ENCODE results near the gene EFCAB12. TPM values are rescaled to one million over a fixed set of nuclear protein-coding genes. Genes with fewer than 3 reads are reported as not detected.

Gene EFCAB12
- total RNA-seq: 0.10 TPM

DNA sequence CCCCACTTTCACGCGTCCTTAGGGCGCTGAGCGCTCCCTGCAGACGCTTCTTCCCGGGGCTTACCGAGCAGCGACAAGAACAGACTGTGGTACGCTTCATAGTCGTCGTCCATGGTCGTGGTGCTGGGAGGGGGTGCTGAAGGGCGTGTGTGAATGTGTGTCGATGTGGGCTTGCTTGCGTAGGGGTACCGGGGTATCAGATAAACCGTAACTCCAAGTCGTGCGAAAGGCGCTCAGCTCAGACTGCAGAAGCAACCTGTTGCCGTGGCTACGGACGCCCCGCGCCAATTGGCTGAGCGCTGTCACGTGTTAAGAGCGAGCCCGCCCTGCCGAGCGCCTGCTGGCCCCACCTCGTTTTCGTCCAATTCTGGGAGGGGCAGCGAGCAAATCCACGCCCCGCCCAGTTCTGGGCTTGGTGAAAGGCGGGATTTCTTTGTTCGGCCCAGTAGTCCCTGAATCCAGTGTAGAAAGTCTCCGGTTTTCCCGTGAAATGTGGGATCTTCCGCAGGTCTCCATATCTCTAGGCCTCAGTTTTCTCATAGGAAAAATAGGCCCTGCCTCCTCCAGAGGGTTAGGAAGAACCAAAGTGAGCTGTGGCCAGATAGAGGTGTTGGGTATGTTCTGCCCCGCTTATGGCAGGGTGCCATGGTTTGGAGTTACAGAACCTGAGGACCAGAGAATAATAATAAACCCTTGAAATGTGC lies at the start of gene EFCAB12:
TSS of gene EFCAB12 (minus strand) at position 261 of the 704 bp plus-strand sequence. CDS start at position 113, 148 bp downstream.
- peak; percentile 87 for DNase-seq

DNA sequence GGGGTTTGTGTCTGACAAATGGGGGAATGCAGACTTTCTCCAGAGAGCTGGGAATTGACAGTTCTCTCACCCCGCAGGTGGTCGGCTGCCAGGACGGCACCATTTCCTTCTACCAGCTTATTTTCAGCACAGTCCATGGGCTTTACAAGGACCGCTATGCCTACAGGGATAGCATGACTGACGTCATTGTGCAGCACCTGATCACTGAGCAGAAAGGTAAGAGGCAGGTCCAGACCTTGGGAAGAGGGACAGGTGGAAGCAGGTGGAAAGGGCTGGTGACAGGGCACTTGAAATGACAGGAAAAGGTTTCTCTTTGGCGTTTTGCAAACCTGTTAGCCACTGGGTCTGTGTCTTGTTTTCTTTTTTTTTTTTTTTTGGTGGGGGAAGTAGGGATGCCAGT lies 48.1 kb upstream of the EFCAB12 start:
- no peak for DNase-seq

DNA sequence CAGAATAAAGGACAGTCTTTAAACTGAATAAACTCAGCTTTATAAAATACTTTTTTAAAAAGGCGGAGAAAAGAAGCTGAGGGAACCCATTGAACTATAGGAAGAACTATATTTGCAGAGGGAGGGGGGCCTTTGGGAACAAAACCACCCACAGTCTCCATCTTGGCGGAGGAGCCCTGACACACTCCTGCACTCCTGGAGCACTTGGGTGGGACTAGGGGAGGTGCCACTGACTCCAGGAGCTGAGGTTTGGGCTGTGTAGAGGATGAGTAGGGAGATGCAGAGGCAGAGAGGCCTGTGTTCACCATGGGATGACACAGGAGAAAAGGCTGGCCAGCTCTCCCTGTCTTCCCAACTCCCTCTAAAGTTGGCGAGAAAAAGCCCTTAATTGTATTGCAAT lies 47.4 kb upstream of the EFCAB12 start:
- no peak for DNase-seq

DNA sequence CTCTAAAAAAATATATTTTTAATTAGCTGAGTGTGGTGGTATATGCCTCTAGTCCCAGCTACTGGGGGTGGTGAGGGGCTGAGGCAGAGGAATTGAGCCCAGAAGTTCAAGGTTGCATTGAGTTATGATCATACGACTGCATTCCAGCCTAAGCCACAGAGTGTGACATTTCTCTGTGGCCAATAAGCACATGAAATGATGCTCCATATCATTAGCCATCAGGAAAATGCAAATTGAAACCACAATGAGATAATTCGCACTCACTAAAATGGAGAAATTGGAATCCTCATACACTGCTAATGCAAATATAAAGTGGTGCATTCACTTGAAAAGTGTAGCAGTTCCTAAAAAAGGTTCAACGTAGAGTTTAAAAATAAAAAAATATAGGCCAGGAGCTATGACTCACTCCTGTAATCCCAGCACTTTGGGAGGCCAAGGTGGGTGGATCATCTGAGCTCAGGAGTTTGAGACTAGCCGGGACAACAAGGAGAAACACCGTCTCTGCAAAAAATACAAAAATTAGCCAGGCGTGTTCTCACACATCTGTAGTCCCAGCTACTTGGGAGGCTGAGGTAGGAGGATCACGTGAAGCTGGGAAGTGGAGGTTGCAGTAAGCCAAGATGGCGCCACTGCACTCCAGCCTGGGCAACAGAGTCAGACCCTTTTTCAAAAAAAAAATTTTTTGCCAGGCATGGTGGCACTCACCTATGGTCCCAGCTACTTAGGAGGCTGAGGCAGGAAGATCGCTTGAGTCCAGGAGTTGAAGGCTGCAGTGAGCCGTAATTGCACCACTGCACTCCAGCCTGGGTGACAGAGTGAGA lies 46.8 kb upstream of the EFCAB12 start:
- DNase-seq: no peak

DNA sequence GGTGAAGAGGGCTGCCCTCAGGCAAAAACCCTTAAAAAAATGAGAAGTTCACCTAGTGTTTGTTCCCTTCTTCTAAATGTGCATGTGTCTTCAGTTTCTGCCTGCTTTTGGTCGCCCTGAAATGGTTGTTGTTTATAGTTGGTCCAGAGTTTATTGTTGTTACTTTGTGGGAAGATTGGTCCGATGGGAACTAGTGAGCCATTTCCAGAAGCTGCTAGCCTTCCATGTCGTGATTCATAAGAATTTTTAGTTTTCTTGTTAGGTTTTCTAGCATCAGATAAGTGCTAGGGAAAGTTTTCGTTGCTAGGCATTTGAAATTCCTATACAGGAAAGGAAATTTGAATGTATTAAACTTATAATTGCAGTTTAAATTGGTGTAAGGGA lies 45.3 kb upstream of the EFCAB12 start:
- no peak for DNase-seq

DNA sequence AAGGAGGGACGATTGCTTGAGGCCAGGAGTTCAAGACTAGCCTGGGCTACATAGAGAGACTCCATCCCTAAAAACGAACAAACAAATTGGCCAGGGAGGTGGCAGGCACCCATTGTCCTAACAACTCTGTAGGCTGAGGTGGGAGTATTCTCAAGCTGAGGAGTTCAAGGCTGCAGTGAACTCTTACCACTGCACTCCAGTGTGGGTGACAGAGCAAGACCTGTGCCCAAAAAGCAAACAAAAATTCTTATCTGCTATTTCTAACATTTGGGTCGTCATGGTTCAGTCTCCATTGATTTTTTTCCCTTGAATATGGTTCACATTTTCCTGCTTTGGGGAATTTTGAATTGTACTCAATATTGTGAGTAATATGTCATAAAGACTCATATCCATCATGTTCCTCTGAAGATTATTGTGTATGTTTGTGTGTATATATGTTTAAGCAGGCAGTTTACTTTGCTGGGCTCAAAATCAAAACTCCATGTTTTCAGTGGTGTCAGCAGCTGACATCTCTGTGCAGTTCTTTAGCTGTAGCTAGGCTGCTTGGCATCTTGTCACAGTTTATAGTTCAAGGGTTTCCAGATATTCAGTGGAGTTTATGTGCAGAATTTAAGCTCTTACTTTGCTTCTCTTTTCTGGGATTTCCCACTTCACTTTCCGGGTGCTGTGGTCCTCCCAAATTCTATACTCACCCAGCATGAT lies 44.8 kb upstream of the EFCAB12 start:
- DNase-seq: no peak

DNA sequence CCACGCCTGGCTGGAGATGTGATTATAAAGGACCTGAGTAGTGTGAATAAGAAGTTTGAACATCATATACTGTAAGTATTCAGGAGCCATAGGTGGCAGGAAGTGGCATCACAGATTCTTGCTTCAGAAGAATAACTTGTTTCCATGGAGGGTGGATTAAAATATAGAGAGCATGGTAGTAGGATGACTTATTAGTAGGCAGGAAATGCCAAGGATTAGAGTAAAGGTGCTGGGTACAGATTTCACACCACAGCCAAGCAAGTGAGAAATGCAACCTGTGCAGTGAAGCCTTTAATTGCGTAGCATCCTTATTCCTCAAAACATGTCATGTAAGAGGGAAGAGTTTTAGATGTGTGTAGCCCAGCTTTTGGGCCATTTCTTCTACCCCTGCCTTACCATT lies 42.4 kb upstream of the EFCAB12 start:
- no peak for DNase-seq

DNA sequence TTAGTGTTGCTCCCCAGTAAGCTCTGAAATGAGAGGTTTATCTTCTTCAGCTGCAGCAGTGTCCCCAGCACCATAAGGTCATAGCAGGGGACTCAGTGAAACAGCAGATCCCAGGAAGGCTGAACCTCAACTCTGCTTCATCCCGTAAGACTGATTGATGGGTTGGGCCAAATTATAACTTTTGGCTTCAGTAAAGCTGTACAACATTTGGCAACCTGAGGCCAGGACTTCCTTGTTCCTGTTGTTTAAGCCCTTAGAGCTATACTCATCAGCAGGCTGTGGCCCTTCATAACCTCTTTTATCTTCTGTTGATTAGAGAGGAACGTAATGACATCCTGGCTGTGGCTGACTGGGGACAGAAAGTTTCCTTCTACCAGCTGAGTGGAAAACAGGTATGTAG lies 40.6 kb upstream of the EFCAB12 start:
- no peak for DNase-seq

DNA sequence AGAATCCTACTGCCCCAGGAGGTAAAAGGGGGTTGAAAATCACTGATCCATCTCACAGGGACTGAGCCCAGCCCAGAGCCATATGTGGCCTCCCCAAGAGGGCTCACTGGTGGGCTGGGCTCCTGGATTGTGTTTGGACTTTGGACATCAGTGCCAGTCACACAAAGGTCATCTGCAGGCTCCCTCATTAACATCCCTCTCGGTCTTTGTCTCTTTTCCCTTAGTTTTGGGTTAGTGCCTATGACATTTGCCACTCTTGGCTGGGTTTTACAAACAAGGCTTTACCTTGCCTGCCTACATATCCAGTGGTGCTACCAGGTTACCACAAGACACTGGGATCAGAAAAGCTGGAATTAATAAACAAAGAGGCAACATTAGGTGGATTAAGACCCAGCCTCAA lies 39.5 kb upstream of the EFCAB12 start:
- no peak for DNase-seq

DNA sequence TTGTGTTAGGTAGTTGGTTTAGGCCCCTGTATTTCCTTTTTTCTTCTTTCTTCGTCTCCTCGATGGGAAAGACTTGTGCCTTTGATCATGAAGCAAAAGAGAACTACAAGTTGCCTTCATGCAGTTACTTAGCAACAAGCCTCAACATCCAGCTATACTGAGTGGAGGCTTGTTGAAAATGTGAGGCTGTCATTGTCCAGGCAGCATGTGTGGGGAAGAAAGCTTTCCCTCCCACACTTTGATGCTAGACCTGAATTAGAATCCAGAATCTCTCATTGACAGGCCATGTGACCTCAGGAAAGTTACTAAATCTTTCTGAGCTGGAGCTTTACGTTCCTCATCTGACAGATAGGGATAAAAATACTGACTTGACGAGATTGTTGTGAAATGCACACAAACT lies 35.3 kb upstream of the EFCAB12 start:
- DNase-seq: no peak

DNA sequence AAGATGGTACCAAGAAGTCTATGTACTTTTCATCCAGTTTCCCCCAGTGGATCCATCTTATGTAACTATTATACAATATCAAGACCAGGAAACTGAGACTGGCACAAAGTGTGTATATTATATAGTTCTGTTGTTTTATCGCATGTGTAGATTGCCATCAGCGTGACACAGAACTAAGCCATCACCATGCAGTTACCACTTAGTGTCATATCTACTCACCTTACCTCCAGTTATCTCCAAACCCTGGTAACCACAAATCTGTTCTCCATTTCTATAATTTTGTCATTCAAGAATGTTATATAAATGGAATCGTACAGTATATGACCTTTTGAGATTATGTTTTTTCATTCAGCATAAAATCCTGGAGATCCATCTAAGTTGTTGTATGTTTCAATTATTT lies 34.7 kb upstream of the EFCAB12 start:
- DNase-seq: no peak

DNA sequence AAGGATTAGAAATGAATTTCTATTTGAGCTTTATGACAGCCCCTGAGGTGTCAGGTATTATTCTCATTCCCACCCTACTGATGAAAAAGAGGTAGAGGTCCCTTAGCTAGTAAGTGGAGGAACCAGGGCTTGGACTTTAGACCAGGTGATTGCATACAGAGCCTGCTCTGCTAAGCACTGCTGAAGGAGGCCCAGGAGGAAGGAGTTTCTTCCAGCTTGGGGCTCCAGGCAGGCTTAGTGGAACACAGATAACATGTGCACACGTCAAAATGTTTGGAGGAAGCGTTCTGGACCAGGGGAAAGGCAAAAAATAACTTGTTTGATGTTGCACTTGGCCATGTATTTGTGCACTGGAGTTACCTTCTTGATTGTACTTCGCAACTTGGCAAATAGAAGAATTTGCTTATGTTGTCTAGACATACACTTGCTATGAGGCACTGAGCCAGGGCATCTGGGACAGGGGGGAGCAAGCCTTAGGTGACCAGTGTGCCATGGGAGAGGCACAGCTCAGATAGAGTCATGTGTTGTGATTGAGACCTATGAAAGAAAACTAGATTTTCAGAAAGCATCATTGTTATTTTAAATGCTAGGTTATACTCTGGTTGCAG lies 34.0 kb upstream of the EFCAB12 start:
- DNase-seq: no peak

DNA sequence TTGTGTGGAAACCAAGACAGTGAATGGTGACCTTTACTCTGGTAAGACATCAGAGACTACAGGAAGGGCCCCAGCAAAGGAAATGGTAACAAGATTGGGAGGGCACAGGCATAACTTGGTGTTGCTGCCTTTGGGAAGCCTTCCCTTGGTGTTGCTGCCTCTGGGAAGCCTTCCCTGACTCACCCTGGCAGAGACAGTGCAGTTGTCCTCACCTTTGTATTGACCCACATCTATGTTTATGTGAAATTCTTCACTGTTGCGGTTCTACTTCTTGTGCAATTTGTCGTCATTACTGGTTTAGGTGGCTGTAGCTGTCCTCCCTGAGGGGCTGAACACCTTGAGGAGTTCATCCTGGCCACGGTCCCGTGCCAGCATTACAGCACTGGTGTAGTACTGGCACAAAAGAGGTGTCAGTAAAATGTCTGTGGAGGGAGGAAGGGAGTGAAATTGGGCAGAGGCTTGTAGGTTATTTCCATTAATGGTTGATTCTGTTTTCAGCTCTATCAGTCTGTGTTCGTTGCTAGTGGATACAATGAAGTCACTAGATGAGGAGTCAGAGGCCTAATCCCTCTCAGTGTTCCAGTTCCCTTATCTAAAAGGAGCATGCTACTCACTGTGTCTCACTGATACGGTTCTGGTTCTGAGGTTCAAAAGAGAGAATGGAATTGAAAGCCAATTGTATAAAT lies 33.2 kb upstream of the EFCAB12 start:
- no peak for DNase-seq

DNA sequence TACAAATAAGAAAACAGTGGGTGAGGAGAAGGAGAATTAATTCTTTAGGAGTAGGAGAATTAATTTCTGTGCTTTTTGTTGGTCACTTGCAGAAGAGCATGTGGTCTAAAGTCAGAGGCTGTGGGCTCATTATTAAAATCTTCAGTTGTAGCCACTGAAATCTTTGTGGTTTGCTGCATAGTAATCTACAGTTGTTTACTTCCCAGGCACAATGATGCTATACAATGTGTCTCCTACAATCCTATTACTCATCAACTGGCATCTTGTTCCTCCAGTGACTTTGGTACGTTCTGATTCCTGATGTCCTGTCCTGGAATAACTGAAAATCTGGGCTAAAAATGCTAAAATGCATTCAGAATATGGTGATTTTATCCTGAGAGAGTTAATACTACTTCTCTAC lies 32.6 kb upstream of the EFCAB12 start:
- DNase-seq: no peak

DNA sequence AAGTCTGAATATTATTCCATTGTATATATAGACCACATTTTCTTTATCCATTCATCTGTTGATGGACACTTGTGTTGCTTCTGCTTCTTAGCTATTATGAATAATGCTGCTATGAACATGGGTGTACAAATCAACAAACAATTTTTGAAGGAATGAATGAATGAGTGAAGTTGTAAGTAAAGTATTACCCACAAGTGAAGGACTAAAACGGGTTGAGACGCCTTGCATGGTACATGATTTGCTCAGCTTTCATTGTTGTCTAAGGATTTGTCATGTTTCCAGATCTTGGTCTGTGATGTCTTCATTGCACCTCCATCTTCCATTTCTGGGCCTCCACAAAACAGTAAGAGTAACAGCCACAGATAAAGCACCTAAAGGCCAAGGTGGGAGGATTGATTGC lies 32.1 kb upstream of the EFCAB12 start:
- no peak for DNase-seq

DNA sequence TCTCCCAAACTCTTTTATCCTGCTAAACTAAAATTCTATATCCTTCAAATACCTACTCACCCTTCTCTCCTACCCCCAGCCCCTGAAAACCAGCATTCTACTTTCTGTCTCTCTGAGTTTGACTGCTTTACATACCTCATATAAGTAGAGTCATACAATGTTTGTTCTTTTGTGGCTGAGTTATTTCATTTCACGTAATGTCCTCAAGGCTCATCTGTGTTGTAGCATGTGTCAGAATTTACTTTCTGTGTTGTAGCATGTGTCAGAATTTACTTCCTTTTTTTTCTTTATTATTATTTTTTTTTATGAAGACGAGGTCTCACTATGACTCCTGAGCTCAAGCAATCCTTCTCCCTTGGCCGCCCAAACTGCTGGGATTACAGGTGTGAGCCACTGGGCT lies 31.7 kb upstream of the EFCAB12 start:
- DNase-seq: no peak

DNA sequence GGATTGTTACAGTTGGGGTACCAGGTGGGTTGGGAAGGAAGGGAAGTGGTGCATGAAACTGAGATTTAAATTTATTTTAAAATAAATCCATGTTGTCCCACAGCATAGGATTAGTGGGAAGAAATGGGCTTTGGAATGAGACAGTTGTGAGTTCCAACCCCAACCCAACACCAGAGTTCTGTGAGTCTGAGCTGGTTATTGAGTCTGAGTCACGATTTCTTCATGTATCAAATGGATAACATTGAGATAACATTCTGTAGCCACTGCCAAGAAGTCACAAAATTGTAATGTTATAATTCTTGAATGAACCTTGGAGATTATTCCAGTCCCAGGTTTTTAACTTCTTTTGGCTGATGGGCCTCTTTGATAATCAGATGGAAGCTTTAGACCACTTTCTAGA lies 25.3 kb upstream of the EFCAB12 start:
- DNase-seq: no peak

DNA sequence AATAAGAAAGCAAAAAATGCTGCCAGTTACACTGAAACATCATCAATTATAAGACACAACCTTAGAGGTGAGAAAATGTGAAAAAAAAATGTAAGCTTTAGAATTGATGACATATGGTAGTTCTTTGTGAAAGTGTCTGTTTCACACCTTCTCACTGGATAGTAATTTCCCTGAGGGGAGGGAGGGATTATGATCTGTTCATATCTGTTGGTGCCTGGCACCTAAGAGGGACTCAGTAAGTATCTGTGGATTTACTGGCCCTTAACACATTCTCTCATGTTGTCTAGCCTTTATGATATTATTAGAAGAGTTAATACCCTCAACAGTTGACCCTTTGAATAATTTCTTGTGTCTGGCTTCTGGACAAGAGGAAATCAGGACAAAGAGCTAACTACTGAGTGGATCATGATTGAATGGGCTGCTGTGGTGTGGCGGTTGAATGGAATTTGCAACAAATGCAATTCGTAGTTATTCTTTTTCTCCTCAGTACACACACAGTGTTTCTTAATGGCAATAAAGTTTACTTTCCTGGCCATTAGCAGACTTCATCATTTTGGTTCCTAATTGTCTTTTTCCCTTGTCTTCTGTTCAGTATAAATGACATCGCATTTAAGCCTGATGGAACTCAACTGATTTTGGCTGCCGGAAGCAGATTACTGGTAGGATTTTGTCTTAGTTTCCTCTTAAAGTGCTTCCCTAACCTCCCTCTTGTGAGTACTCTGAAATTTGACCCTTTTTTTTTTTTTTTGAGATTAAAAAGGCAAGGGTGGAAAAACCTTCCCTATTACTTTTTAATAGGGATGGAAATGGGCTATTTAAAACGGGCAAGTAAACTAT lies 21.1 kb upstream of the EFCAB12 start:
- DNase-seq: no peak

DNA sequence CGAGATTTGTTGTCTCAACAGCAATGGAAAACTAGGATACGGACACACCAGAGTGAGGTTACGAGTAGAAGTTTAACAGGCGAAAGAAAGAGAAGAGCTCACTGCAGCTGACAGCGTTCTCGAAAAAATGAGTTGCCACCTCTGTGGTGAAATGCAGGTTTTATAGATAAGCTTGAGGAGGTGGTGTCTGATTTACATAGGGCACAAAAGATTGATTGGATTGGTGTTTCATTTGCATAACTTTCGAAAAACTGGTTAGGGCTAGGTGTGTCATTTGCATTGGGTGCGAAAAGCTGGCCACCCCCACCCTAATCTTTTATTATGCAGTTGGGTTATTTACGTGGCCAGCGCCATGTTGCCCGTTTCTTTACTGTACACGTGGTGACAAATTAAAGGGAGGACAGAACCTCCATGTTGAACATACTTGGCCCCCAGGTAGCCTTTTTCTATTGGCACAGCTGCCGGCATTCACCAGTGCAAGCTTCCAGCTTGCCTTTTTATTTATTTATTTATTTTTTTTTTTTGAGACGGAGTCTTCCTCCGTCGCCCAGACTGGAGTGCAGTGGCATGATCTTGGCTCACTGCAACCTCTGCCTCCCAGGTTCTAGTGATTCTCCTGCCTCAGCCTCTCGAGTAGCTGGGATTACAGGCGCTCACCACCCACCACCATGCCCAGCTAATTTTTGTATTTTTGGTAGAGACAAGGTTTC lies 19.9 kb upstream of the EFCAB12 start:
- DNase-seq: no peak

DNA sequence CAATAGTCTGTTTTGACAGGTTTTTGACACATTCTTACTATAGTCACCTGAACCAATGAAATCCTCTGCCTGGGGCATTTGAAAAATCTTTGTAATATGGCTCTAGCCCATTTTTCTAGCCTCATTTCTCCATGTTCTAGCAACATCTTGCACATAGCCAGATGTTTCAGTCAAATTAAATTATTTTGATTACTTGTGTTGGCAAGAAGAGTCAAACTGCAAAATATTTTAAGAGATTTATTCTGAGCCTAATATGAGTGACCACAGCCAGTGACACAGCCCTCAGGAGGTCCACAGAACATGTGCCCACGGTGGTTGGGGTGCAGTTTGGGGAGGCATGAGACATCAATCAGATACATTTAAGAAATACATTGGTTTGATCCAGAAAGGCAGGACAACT lies 18.5 kb upstream of the EFCAB12 start:
- DNase-seq: no peak

DNA sequence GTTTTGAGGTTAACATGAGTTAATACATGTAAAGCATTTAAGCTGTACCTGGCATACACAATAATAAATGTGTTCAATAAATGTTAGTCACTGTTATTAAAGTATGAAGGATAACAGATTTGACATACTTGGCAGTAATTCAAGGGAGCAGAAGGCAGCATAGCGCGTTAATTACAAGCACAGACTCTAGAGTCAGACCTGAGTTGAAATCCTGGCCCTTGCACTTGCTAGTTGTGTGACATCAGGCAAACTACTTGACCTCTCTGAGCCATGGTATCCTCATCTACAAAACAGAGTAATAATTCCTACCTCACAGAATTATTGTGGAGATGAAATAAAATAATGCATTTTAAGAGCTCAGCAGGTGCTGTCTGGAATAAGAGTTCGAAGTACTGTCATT lies 17.0 kb upstream of the EFCAB12 start:
- DNase-seq: no peak
